Fibroblast of skin of left biceps (primary cell): ENCODE measurements around the gene SHISAL2B.
"Not testable (repeated sequence)": the region's sequence is repeated elsewhere in the genome, so short reads cannot be mapped to it uniquely, and the experiment has no call there.

Source experiments
- DNase-seq, 2 experiments: peaks; one replicate each; pipeline ENCODE4 v3.0.0-alpha.2; 2013; ENCODE audit warnings: low read depth in 2 of 2

SHISAL2B gene

DNA sequence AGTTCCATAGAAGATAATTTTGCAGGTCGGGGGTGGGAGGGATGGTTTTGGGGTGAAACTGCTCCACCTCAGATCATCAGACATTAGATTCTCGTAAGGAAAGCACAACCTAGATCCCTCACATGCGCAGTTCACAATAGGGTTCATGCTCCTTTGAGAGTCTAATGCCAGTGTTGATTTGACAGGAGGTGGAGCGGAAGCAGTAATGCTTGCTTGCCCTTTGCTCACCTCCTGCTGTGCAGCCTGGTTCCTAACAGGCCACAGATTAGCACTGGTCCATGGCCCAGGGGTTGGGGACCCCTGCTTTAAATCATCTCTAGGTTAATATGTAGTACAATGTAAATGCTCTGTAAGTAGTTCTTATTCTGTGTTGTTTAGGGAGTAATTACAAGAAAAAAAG, 10.5 kb downstream of the SHISAL2B start:
- DNase-seq = no peak

DNA sequence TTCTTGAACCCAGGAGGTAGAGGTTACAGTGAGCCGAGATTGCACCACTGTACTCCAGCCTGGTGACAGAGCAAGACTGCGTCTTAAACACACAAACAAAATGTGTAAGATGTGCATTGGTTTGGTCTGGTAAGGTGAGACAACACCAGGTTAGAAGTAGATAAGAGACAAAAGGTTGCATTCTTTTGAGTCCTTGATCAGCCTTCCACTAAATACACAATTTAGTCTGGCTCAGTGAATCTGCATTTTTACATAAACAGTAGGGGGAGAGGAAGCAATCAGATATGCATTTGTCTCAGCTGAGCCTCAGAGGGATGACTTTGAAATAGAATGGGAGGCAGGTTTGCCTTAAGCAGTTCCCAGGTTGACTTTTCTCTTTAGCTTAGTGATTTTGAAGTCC, 15.8 kb downstream of the SHISAL2B start:
- DNase-seq = not testable (repeated sequence)

DNA sequence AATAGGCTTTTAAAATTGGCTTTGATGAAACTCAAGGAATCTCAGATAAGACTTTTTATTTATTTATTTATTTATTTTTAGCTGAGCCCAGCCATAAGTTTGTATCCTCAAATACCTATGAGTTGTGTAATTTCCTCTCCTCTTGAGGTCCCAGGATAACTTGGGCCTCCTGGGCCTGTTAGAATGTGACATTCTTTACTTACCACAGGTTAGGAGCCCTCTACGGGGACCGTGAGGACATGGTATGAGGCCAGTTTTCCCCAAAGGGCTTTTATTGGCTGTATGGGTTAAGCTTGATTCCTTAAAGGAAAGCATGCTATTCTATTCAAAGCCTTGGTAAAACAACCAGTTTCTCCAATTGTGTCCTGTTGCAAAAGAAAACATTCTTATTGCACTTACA, 16.9 kb downstream of the SHISAL2B start:
- DNase-seq = no peak

DNA sequence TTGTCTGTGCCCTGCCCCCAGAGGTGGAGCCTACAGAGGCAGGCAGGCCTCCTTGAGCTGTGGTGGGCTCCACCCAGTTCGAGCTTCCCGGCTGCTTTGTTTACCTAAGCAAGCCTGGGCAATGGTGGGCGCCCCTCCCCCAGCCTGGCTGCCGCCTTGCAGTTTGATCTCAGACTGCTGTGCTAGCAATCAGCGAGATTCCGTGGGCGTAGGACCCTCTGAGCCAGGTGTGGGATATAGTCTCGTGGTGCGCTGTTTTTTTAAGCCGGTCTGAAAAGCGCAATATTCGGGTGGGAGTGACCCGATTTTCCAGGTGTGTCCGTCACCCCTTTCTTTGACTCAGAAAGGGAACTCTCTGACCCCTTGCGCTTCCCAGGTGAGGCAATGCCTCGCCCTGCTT, 24.2 kb downstream of the SHISAL2B start:
- DNase-seq = not testable (repeated sequence)

DNA sequence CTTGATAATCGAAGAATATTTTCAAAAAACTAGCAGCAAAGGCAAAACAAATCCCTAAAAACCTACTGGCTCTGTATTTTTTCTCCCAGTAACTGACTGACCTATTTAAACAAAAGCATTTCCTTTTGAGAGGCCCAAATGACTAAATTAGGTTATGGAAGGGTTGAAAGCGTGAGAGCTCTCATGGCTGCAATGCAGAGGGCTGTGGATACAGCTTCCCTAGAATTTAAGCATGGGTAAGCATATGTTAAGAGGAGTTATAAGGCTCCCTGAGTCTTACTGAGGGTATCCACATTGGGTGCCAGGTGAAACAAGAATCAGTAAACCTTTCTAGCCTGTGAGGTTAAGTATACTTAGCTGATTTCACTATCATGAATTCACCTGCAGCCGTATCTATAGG, 32.3 kb downstream of the SHISAL2B start:
- no peak for DNase-seq

DNA sequence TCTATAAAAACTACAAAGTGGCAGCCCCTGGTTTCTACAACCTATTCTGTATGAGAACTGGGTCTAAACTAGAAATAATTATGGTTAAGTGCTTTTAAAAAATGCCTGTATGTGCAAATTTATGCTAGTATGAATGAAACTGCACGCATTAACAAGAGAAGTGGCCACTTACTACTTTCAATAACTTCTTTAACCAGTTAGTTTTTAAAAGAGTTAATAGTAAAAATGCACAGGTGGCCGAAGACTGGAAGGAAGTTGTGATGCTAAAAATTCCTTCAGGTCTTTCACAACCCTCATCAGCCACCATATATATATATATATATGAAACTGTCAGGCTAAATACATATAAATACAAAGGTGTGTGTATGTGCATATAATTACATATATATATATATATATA, 36.8 kb downstream of the SHISAL2B start:
- no peak for DNase-seq

DNA sequence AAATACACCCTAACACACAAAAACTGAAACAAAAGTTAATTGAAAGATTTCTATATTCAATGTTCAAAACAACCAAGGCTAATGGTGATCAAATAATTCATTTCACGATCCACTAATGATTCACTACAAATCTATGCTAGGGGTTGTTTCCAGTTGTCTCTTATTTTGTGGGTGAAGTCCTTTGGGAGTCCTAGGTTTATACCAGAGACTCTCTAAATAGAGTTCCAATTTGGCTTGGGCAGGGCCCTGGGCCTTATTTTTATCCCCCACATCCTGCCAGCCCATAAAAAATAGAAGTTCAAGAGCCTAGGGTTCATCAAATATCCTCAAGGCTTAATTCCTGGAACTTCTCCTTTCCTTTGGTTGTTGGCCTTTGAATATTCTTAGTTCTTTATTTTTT, 52.1 kb downstream of the SHISAL2B start:
- no peak for DNase-seq

DNA sequence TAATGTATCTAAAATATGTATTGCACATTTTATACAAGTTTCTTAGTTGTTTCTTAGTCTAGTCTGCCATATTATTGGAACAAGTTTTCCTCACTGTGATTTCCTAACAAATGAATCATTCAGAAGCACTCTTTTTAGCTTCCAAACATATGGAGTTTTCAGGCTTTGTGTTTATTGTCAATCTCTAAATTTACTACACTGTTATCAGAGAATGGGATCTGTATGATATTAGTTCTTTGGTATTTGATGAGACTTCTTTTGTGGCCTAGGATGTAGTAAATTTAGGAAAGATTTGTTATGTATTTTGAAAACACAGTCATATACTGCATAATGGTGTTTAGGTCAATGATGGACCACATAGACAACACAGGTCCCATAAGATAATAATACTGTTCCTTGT, 52.5 kb downstream of the SHISAL2B start:
- no peak for DNase-seq

DNA sequence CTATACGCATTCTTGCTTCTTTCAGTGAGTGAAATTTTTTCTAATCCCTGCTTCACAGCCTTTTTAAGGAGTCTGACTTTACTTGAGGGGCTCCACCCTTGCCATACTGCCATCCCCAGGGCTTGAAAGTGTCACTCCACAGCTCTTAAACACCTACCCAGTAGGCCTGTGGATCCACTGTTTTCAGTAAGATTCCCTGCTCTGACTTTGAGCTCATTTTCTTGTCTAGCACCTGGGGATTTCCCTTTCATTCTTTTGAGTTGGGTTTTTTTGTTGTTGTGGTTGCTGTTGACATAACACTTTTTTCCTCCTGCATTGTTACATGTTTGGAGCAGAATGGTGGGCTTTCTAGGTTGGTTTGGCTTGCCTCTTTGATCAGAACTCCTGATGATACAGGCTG, 54.6 kb downstream of the SHISAL2B start:
- no peak for DNase-seq

DNA sequence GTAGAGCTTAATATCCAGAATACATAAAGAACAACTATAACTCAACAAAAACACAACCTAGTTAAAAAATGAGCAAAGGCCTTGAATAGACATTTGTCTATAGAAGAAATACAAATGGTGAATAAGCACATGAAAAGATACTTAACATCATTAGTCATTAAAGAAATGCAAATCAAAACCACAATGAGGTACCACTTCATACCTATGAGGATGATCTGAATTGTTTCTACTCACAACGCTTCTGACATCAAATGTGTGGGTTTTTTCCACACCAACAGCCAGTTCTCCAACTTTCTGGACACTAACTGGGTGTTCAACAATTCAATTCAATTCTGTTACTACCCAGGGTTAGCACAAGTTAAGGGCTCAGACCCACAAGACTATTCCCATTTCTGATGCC, 56.1 kb downstream of the SHISAL2B start:
- DNase-seq = no peak

DNA sequence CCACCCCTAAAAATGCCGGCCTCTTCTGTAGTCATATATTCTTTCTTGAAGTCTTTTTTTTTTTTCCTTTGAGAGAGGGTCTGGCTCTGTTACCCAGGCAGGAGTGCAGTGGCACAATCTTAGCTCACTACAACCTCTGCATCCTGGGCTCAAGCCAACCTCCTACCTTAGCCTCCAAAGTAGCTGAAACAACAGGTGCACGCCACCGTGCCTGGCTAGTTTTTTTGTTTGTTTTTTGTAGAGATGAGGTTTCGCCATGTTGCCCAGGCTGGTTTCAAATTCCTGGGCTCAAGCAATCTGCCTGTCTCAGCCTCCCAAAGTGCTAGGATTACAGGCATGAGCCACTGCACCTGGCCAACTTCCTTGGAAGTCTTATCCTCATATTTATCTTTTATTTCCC, 59.1 kb downstream of the SHISAL2B start:
- DNase-seq = no peak

DNA sequence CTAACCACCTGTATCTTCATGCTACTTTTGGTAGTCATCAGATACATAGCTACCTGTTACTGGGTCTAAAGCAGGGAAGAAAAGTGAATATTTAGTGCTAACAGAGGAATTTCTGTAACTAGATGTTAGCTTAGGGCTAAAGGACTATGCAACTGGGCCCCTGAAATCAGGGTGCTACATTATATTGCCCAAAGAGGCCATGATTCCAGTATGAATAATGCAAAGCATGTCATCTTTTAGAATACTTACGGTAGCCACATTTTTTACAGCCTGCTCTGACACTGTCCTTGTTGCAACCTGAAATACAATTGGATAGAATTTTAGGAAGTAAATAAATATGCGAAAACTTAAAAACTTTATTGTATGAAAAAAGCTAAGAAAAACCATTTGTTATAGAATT, 63.8 kb downstream of the SHISAL2B start:
- DNase-seq = no peak

DNA sequence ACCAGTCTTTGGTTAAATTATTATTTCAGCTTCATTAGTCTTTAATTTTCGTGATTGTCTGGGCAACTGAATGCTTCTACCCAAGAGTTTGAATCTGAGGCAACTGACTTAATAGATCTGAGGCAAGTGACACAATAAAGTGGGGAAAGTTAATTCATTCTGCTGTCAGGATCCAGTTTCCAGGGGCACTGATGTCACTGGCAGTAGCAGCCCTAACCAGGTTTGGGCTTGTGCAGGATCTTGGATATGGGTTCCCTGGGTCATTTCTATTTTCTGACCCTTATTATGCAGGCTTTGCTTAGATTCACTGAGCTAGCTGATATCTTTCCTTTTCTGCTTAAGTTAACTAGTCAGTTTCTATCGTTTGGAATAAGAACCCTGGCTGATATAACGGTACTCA, 68.6 kb downstream of the SHISAL2B start:
- DNase-seq = no peak

DNA sequence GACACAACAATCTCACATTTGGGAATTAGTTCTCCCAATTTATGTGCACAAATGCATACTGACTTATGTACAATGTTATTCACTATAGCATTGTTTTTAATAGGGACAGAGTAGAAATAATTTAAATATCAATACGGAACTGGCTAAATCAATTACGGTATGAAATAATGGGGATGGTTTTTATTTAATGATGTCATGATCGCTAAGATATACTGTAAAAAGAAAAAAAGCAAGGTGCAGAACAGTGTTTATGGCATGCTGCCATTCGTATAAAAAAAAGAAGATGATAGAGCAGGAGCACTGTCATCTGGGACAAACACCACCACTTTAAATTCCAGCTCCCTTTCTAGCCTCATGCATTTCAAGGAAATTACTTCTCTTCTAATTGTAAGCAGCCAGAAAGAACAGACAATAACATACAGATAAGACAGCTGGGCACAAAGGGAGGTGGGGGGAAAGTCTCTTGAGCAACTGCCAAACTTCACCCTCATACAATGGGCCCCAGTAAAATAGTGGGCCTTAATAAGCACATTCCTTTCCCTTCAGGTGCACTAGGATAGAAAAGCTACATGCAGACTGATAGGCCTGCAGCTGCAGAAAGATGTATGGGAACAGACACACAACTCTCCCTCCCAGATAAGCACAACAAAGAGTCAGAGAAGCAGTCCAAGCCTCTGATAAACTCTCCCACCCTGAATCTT, 69.8 kb downstream of the SHISAL2B start:
- DNase-seq = no peak

DNA sequence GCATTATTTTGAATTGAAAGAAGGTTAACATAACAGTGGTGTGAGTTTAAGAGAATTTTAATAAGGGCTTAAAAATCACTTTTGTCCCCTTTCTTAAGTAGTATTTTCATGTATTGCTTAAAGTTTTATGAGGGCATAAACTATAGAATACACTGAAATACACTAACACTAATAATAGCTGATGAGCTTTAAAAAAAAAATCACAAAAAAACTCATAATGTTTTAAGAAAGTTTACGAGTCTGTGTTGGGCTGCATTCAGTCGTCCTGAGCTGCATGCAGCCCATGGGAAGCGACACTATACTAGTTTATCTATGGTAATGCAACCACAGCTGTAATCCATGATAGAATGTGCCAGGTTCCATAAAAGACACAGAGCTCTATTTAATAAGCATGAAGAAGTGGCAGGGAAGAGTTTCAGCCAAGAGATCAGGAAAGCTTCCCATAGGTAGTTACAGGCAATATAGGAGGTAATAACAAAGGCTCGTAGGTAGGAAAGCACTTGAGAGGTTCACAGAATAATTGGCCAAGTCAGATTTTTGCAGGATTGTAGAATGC, 73.7 kb downstream of the SHISAL2B start:
- no peak for DNase-seq

DNA sequence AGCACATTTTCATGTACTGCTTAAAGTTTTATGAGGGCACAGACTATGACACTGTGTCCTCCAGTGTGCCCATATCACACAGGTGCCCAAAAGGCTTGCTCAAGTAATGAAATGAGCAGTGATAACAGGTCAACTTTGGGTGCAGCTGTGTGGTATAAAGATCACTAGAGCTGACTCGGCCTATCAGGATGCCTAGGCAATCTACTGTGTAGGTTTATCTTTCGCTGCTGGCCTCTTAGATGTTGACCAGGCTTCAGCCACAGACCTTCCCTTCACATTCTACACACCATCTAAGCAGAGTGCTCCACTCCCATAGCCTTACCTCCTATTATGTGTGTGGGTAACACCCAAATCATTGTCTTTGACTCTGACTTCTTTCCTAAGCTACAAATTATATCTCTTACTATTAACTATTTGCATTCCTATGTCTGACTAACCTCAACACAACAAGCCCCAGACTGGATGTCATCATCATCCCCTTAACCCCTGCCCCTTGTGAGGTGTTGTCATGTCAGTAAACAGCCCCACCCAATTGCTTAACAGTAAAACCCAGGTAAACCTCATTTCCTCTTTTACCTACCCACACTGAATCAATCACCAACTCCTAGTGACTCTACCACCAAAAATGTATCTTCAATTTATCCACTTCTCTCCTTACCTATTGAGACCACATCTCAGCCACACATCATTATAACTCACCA, 75.7 kb downstream of the SHISAL2B start:
- DNase-seq = no peak

DNA sequence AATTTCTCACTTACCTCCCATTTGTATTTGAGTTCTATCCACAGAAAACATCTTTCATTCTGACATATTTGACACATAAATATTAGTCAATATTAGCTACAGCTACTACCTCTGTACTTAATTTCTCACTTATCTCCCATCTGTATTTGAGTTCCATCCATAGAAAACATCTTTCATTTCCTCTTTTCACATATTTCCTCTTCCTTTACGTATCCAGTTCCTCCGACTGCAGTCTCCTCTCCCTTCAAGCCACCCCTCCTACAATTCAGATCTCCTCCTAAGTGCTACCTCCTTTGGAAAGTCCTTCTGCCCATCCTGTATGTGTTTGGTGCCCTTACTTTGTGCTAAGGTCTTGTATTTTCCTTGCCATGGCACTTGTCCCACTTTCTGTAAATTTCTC, 76.6 kb downstream of the SHISAL2B start:
- DNase-seq = no peak
